NCI-H345 treated with DMSO at 0.1 percent for 48 hours (cell line): ENCODE data around the gene XKR8.

Experiments
- DNase-seq: peaks from one replicate; lab custom pipeline; 2025; ENCODE audit not compliant: unreplicated experiment; lab: John Stamatoyannopoulos, UW

The XKR8 gene, protein sequence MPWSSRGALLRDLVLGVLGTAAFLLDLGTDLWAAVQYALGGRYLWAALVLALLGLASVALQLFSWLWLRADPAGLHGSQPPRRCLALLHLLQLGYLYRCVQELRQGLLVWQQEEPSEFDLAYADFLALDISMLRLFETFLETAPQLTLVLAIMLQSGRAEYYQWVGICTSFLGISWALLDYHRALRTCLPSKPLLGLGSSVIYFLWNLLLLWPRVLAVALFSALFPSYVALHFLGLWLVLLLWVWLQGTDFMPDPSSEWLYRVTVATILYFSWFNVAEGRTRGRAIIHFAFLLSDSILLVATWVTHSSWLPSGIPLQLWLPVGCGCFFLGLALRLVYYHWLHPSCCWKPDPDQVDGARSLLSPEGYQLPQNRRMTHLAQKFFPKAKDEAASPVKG

DNA sequence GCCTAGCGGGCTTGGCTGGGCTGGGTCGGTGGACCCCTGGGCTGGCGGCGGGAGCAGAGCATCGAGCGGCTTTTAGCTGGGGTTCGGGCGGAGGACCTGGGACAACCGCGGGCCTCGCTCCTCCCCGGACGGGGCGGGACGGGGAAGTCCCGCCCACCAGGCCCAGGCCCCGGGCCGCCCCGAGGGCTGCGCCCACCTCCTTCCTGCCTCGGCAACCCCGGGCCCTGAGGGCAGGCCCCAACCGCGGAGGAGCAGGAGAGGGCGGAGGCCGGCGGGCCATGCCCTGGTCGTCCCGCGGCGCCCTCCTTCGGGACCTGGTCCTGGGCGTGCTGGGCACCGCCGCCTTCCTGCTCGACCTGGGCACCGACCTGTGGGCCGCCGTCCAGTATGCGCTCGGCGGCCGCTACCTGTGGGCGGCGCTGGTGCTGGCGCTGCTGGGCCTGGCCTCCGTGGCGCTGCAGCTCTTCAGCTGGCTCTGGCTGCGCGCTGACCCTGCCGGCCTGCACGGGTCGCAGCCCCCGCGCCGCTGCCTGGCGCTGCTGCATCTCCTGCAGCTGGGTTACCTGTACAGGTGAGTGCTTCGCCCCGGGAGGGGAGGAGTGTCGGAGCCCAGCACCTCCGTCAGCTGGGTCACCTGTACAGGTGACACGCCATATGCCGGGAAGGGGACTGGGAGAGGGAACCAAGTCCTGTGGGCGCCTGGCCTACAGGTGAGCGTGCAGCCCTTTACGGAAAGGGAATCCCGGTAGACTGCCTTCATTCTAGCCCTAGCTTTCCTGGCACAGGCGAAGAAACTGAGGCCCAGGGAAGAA lies at the start of gene XKR8:
TSS of gene XKR8 (plus strand) at position 182 of the 812 bp plus-strand sequence. CDS start at position 279, 97 bp downstream.
- peak; percentile 69 for DNase-seq

GRCh38 chr1:27912429-27912828 lies 47.3 kb upstream of the XKR8 start:
- no peak for DNase-seq

DNA sequence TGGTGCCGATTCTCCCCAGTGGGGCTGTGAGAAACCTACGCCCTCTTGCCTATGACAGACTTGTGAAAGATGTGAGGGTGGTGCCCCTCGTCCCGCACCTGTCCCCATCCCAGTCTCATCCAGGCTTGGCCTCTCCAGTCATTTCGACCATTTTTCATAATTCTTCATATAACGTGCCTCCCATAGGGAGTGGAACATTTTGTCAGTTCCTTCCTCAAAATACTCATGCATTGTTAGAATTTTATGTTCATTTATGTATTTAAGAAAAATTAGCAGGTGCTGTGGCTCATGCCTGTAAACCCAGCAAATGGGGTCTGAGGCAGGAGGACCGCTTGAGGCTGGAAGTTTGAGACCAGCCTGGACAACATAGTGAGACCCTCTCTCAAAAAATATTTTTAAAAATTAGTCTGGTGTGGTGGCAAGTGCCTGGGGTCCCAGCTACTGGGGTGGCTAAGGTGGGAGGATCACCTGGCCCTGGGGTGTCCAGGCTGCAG lies 44.6 kb upstream of the XKR8 start:
- no peak for DNase-seq

GRCh38 chr1:27922272-27922671 lies 37.5 kb upstream of the XKR8 start:
- no peak for DNase-seq

DNA sequence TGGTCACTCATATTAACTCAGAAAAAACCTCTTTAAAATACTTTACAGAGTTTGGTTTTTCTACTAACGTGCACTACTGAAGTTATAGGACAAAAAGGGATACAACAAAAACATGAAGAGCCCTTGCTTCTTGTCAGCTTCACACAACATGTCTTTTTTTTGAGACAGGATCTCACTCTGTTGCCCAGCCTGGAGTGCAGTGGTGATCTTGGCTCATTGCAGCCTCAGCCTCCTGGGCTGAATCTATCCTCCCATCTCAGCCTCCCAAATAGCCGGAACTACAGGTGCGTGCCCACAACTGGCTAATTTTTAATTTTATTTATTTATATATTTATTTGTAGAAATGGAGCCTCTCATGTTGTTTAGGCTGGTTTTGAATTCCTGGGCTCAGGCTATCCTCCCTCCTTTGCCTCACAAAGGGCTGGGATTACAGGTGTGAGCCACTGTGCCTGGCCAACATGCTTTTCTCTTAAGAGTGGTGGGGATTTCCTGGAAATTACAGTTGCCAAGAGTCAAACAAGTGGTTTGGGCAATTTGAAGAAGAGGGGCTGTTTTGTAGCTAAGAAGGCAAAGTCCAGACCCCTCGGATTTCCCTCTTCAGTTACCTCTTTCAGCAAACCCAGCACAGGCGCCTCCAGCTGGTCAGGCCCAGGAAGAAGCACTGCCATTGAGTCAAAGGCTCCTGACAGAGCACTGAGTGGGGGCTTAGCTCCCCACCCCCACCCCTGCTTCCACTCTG lies 31.4 kb upstream of the XKR8 start:
- no peak for DNase-seq

DNA sequence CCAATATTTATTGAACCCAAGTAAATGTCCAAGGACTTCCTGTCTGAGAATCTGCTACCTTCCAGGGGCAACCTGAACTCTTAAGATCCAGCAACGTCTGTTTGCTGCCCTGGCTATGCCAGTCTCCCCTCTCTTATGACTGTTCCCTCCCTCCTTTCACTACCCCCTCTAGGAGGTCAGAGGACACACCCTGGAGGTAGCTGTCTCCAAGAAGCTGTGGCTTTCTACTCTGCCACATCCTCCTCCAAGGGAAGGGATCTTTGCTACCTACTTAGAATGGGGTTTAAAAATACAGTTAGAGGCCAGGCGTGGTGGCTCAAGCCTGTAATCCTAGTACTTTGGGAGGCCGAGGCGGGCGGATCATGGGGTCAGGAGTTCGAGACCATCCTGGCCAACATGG lies 28.6 kb upstream of the XKR8 start:
- DNase-seq: no peak

GRCh38 chr1:27931759-27932158 lies 28.0 kb upstream of the XKR8 start:
- no peak for DNase-seq

GRCh38 chr1:27934818-27935549 lies 24.8 kb upstream of the XKR8 start, which contains the start of gene SMPDL3B:
SMPDL3B (plus strand) TSS chr1:27935000; CDS start chr1:27935184, 184 bp downstream.
- peak; percentile 32 for DNase-seq

- DNase-seq: no peak
These were observed 24.1 kb upstream of the XKR8 start for GRCh38 chr1:27935721-27936120.

GRCh38 chr1:27936370-27936769 lies 23.4 kb upstream of the XKR8 start:
- DNase-seq: no peak

GRCh38 chr1:27937524-27937836 lies 22.3 kb upstream of the XKR8 start:
- no peak for DNase-seq

- DNase-seq: no peak
These were observed 21.3 kb upstream of the XKR8 start for GRCh38 chr1:27938488-27938887.

GRCh38 chr1:27940297-27940696 lies 19.5 kb upstream of the XKR8 start:
- DNase-seq: no peak

- no peak for DNase-seq
These were observed 18.8 kb upstream of the XKR8 start for GRCh38 chr1:27940870-27941560.

DNA sequence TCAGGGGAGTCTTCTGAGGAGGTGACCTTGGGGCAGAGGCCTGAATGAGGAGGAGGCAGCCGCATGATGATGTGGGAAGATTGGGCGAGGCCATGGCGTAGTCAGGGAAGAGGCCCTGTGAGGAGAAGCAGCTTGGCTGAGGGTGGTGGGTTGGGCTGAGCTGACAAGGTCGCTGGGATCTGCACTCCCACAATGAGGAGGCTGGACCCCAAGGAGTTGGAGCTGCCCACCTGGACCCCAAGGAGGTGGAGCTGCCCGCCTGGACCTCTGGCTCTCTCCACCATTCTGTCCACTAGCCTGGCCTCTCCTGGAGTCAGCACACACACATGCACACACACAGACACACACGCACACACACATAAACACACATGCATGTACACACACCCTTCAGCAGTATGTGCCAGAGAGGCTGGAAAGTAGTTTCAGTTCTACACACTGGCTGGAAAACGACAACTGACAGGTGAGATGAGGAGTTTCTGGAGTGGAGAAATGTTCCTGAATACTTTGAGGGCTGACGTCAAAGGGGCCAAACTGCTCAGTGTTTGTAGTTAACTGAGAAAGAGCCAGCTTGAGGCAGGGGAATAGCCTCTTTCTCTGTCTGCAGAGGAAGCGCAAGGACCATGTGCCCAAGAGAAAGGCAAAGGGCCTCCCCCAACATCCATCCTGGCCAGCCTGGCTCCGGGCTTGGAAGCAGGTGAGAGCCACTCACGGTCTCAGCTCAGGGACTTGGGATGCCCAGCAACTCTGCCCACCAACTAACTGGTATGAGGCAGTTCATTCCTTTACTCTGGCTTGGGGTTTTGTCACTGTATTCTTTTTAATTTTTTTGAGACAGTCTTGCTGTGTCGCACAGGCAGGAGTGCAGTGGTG lies 17.9 kb upstream of the XKR8 start:
- no peak for DNase-seq

- DNase-seq: no peak
These were observed 14.8 kb upstream of the XKR8 start for GRCh38 chr1:27945020-27945419.

- no peak for DNase-seq
These were observed 10.7 kb upstream of the XKR8 start for GRCh38 chr1:27949027-27949426.

DNA sequence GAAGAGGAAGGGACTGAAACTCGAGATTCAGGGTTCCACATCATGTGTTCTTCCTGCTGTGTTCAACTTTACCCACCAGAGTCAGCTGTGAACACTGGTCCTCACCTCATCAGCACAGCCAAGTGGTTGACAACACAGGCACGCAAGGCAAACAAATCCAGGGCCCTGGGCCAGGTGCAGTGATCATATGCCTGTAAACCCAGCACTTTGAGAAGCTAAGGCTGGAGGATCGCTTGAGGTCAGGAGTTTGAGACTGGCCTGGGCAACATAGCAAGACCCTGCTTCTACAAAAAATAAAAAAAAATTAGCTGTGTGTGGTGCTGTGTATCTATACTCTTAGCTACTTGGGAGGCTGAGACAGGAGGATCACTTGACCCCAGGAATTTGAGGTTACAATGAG lies 8.4 kb upstream of the XKR8 start:
- no peak for DNase-seq

DNA sequence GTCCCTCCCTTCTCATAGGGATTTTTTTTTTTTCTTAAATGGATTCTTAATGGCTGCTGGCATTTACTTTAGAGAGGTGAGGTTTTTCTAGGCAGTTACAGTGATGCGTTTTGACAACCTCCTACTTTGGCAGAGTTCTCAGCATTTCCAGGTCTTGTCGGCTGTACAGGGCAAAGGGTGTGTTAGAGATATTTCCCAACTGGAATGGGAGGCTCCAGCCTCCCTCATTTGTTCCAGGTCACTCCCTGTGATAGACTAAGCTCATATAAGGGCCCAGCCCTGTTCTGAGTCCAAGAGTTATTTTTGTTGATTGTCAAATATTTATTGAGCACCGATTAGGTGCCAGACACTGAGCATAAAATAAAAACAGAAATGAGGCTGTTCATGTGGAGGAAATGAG lies 7.6 kb upstream of the XKR8 start:
- DNase-seq: no peak
